Measurements from ENCODE around the gene ADI1. TPM values are rescaled to one million over a fixed set of nuclear protein-coding genes. Genes with fewer than 3 reads are reported as not detected.

Gene ADI1
- total and polyA plus RNA-seq, 4 donors: 56.2 to 660 (median 158) TPM

DNA sequence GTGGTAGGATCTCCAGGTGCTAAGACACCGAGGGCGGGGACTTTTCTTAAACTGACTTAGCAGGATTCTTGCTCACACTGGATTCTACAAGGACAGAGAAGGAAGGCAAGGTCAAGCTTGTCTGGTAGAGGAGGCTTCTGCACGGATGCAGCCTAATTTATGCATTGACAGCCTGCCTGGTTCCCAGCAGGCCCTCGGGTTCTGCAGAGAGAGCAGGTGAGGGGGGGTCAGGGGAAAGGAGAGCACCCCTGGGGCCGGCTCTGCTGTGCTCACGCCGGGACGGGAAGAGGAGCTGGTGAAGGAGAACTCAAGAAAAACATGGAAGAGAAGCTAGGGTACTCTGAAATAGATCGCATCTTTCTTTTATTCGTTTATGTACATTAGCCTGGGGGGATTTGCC lies 46.4 kb downstream of the ADI1 start:
- Histone ChIP-seq H3K4me1 (ENCODE audit: control insufficient read depth in 4 of 4, insufficient read depth in 4 of 4, low read length in 3 of 4) (no peaks in the 10 kb centered on the region), H3K9me3 (ENCODE audit: control insufficient read depth in 4 of 4, low read length in 3 of 4) (no peaks in the 10 kb centered on the region), H3K4me3 (ENCODE audit: low read depth in 1 of 3, low read length in 3 of 3) (no peak overlapping the region), H3K36me3 (ENCODE audit: control insufficient read depth in 4 of 4, insufficient read depth in 3 of 4, low read depth in 1 of 4, low read length in 3 of 4) (peaks cover 9 to 46% (median 14%) of the 10 kb centered on the region in 4 donors), H3K27ac (ENCODE audit: low read depth in 1 of 2, low read length in 2 of 2) (no peak overlapping the region), H3K9ac (ENCODE audit: low read depth in 1 of 2, low read length in 2 of 2) (no peak overlapping the region), H3K27me3 (ENCODE audit: control insufficient read depth in 4 of 4, insufficient read depth in 4 of 4, low read length in 3 of 4) (no peaks in the 10 kb centered on the region)
- TF ChIP-seq FOXA2 (IDR thresholded peaks at IDR 0.05): no peak
- TF ChIP-seq, protein P1, sequence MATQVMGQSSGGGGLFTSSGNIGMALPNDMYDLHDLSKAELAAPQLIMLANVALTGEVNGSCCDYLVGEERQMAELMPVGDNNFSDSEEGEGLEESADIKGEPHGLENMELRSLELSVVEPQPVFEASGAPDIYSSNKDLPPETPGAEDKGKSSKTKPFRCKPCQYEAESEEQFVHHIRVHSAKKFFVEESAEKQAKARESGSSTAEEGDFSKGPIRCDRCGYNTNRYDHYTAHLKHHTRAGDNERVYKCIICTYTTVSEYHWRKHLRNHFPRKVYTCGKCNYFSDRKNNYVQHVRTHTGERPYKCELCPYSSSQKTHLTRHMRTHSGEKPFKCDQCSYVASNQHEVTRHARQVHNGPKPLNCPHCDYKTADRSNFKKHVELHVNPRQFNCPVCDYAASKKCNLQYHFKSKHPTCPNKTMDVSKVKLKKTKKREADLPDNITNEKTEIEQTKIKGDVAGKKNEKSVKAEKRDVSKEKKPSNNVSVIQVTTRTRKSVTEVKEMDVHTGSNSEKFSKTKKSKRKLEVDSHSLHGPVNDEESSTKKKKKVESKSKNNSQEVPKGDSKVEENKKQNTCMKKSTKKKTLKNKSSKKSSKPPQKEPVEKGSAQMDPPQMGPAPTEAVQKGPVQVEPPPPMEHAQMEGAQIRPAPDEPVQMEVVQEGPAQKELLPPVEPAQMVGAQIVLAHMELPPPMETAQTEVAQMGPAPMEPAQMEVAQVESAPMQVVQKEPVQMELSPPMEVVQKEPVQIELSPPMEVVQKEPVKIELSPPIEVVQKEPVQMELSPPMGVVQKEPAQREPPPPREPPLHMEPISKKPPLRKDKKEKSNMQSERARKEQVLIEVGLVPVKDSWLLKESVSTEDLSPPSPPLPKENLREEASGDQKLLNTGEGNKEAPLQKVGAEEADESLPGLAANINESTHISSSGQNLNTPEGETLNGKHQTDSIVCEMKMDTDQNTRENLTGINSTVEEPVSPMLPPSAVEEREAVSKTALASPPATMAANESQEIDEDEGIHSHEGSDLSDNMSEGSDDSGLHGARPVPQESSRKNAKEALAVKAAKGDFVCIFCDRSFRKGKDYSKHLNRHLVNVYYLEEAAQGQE (IDR thresholded peaks at IDR 0.05): no peak
- no peak for TF ChIP-seq NR2F2 (IDR thresholded peaks at IDR 0.05)
- TF ChIP-seq, protein P2, sequence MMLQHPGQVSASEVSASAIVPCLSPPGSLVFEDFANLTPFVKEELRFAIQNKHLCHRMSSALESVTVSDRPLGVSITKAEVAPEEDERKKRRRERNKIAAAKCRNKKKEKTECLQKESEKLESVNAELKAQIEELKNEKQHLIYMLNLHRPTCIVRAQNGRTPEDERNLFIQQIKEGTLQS (IDR thresholded peaks at IDR 0.05): no peak
- no peak for TF ChIP-seq EGR1 (IDR thresholded peaks at IDR 0.05; ENCODE audit: low read depth in 2 of 2)
- TF ChIP-seq JUND (IDR thresholded peaks at IDR 0.05): no peak
- TF ChIP-seq HNF4G (IDR thresholded peaks at IDR 0.05): no peak
- TF ChIP-seq, protein P3, sequence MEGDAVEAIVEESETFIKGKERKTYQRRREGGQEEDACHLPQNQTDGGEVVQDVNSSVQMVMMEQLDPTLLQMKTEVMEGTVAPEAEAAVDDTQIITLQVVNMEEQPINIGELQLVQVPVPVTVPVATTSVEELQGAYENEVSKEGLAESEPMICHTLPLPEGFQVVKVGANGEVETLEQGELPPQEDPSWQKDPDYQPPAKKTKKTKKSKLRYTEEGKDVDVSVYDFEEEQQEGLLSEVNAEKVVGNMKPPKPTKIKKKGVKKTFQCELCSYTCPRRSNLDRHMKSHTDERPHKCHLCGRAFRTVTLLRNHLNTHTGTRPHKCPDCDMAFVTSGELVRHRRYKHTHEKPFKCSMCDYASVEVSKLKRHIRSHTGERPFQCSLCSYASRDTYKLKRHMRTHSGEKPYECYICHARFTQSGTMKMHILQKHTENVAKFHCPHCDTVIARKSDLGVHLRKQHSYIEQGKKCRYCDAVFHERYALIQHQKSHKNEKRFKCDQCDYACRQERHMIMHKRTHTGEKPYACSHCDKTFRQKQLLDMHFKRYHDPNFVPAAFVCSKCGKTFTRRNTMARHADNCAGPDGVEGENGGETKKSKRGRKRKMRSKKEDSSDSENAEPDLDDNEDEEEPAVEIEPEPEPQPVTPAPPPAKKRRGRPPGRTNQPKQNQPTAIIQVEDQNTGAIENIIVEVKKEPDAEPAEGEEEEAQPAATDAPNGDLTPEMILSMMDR (IDR thresholded peaks at IDR 0.05; ENCODE audit: low read depth, low read length, missing input control): no peak
- TF ChIP-seq GABPA (IDR thresholded peaks at IDR 0.05 in 1 of 2, conservative IDR thresholded peaks at IDR 0.05 in 1 of 2): no peak
- TF ChIP-seq RAD21 (IDR thresholded peaks at IDR 0.05): no peak
- TF ChIP-seq YY1 (IDR thresholded peaks at IDR 0.05): no peak
- TF ChIP-seq, protein P4, sequence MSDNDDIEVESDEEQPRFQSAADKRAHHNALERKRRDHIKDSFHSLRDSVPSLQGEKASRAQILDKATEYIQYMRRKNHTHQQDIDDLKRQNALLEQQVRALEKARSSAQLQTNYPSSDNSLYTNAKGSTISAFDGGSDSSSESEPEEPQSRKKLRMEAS (IDR thresholded peaks at IDR 0.05): no peak
- TF ChIP-seq RXRA (IDR thresholded peaks at IDR 0.05): no peak
- TF ChIP-seq HNF4A (conservative IDR thresholded peaks at IDR 0.05): no peak
- DNase-seq (ENCODE audit: low spot score): no peak
- WGBS: 91% methylated on average over 10 of the region's 10 CpGs

DNA sequence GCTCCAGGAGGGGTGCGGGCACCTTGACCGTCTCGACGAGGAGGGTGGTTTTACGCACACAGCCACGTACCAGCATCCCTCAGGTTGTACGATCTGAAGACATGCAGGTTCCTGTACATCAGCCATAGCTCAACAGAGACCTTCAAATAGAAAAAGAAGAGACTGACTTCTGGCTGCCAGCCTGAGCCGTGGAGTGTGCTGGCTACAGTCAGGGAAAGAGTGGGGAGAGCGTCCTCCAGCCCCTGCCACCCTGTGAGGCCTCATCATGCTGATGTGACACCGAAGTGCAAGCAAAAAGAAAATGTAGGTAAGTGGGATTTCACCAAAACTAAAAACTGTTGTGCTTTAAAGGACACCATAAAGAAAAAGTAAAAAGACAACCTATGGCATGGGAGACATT lies 47.0 kb downstream of the ADI1 start:
- H3K9me3 ChIP-seq (ENCODE audit: control insufficient read depth in 4 of 4, low read length in 3 of 4): no peaks in the 10 kb centered on the region
- no peak overlapping the region for H3K4me3 ChIP-seq (ENCODE audit: low read depth in 1 of 3, low read length in 3 of 3)
- 85% methylated on average over 10 of the region's 10 CpGs for WGBS
- H3K4me1 ChIP-seq (ENCODE audit: control insufficient read depth in 4 of 4, insufficient read depth in 4 of 4, low read length in 3 of 4): no peaks in the 10 kb centered on the region
- H3K27me3 ChIP-seq (ENCODE audit: control insufficient read depth in 4 of 4, insufficient read depth in 4 of 4, low read length in 3 of 4): no peaks in the 10 kb centered on the region
- H3K9ac ChIP-seq (ENCODE audit: low read depth in 1 of 2, low read length in 2 of 2): no peak overlapping the region
- H3K36me3 ChIP-seq (ENCODE audit: control insufficient read depth in 4 of 4, insufficient read depth in 3 of 4, low read depth in 1 of 4, low read length in 3 of 4): peaks cover 12 to 49% (median 18%) of the 10 kb centered on the region in 4 donors
- no peak overlapping the region for H3K27ac ChIP-seq (ENCODE audit: low read depth in 1 of 2, low read length in 2 of 2)
- DNase-seq (ENCODE audit: low spot score): no peak
- TF ChIP-seq, protein P1 (IDR thresholded peaks at IDR 0.05): no peak
- TF ChIP-seq, protein P5, sequence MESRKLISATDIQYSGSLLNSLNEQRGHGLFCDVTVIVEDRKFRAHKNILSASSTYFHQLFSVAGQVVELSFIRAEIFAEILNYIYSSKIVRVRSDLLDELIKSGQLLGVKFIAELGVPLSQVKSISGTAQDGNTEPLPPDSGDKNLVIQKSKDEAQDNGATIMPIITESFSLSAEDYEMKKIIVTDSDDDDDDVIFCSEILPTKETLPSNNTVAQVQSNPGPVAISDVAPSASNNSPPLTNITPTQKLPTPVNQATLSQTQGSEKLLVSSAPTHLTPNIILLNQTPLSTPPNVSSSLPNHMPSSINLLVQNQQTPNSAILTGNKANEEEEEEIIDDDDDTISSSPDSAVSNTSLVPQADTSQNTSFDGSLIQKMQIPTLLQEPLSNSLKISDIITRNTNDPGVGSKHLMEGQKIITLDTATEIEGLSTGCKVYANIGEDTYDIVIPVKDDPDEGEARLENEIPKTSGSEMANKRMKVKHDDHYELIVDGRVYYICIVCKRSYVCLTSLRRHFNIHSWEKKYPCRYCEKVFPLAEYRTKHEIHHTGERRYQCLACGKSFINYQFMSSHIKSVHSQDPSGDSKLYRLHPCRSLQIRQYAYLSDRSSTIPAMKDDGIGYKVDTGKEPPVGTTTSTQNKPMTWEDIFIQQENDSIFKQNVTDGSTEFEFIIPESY (IDR thresholded peaks at IDR 0.05): no peak
- TF ChIP-seq NR2F2 (IDR thresholded peaks at IDR 0.05): no peak
- TF ChIP-seq TAF1 (conservative IDR thresholded peaks at IDR 0.05): no peak
- no peak for TF ChIP-seq SP1 (IDR thresholded peaks at IDR 0.05)
- no peak for TF ChIP-seq EGR1 (IDR thresholded peaks at IDR 0.05; ENCODE audit: low read depth in 2 of 2)
- no peak for TF ChIP-seq YY1 (IDR thresholded peaks at IDR 0.05)
- TF ChIP-seq, protein P3 (IDR thresholded peaks at IDR 0.05; ENCODE audit: low read depth, low read length, missing input control): no peak
- no peak for TF ChIP-seq GABPA (IDR thresholded peaks at IDR 0.05 in 1 of 2, conservative IDR thresholded peaks at IDR 0.05 in 1 of 2)
- TF ChIP-seq RXRA (IDR thresholded peaks at IDR 0.05): no peak
- TF ChIP-seq JUND (IDR thresholded peaks at IDR 0.05): no peak
- TF ChIP-seq HNF4A (conservative IDR thresholded peaks at IDR 0.05): no peak
- TF ChIP-seq, protein P2 (IDR thresholded peaks at IDR 0.05): no peak
